A673 (cell line): Measurements from ENCODE around the gene CHMP2A. TPM values are rescaled to one million over a fixed set of nuclear protein-coding genes. Genes with fewer than 3 reads are reported as not detected.
"Not testable (repeated sequence)": the region's sequence is repeated elsewhere in the genome, so short reads cannot be mapped to it uniquely, and the experiment has no call there.

Source experiments
- BruUV-seq: library from RNA; stranded (reverse); fragments of 400-500 nt; replicated peaks from 2 replicates; lab custom pipeline; 2021; lab: Mats Ljungman, UMichigan
- CTCF ChIA-PET: fragments of 300-600 bp; sonication (Branson Sonifier 250); formaldehyde crosslinking; loops from one replicate; lab custom pipeline; 2022; ENCODE audit warnings: antibody characterized with exemption; lab: Charles Lee
- POLR2A ChIA-PET: fragments of 300-600 bp; sonication (Branson Sonifier 250); formaldehyde crosslinking; loops from one replicate; lab custom pipeline; 2022; ENCODE audit warnings: antibody characterized with exemption; ENCODE audit not compliant: low non-redundant PET; lab: Charles Lee
- DNase-seq: peaks from one replicate; pipeline ENCODE4 v3.0.0-alpha.2; 2015; ENCODE audit warnings: low spot score
- H3K27ac ChIP-seq: fragments of 200-600 bp; sonication (generic); 2 replicates; pipeline ENCODE4 v1.5.1; 2016; ENCODE audit warnings: mixed run types, low read depth, mild to moderate bottlenecking, mixed read lengths, antibody characterized with exemption, low read length; ENCODE audit not compliant: poor library complexity, severe bottlenecking
- H3K27me3 ChIP-seq: fragments of 200-600 bp; sonication (generic); replicated peaks from 2 replicates; pipeline ENCODE4 v1.6.1; 2017; ENCODE audit warnings: mixed run types, low read depth, mild to moderate bottlenecking, mixed read lengths, antibody characterized with exemption, low read length; ENCODE audit not compliant: insufficient read depth, poor library complexity
- H3K36me3 ChIP-seq: fragments of 200-600 bp; sonication (generic); 2 replicates; pipeline ENCODE4 v1.6.1; 2016; ENCODE audit warnings: mixed run types, mild to moderate bottlenecking, mixed read lengths, antibody characterized with exemption, low read length; ENCODE audit not compliant: insufficient read depth, poor library complexity, severe bottlenecking
- H3K4me1 ChIP-seq: fragments of 200-600 bp; sonication (generic); 2 replicates; pipeline ENCODE4 v1.6.1; 2017; ENCODE audit warnings: mixed run types, mild to moderate bottlenecking, mixed read lengths, antibody characterized with exemption, low read length; ENCODE audit not compliant: insufficient read depth, poor library complexity, severe bottlenecking
- H3K4me3 ChIP-seq: fragments of 200-600 bp; sonication (generic); 2 replicates; pipeline ENCODE4 v1.5.1; 2016; ENCODE audit warnings: low read depth, mixed run types, mild to moderate bottlenecking, mixed read lengths, low read length; ENCODE audit not compliant: poor library complexity, severe bottlenecking
- H3K9me3 ChIP-seq: fragments of 200-600 bp; sonication (generic); 2 replicates; pipeline ENCODE4 v1.6.1; 2016; ENCODE audit warnings: mixed run types, low read depth, mild to moderate bottlenecking, mixed read lengths, antibody characterized with exemption, low read length; ENCODE audit not compliant: poor library complexity, severe bottlenecking
- CTCF ChIP-seq: fragments of 300-800, 200-600 bp; sonication (generic); conservative IDR thresholded peaks from 2 replicates; pipeline ENCODE4 v1.5.1; 2017; ENCODE audit warnings: low read depth, mild to moderate bottlenecking, antibody characterized with exemption, low read length, moderate library complexity, mixed read lengths
- EZH2 ChIP-seq: fragments of 200-600 bp; sonication (generic); IDR thresholded peaks from 2 replicates; pipeline ENCODE4 v1.6.1; 2017; ENCODE audit warnings: borderline replicate concordance, low read depth, mild to moderate bottlenecking, mixed read lengths, antibody characterized with exemption, low read length; ENCODE audit not compliant: poor library complexity, severe bottlenecking
- intact Hi-C: fragments of 100-400 bp; cut with micrococcal nuclease; formaldehyde crosslinking; loops from one replicate; pipeline ENCODE4 v1.10.0; 2022; ENCODE audit not compliant: unreplicated experiment
- total RNA-seq: library from RNA; stranded (reverse); gene quantifications from 2 replicates; pipeline ENCODE4 v1.2.3, GENCODE V29; 2021

Gene CHMP2A
- total RNA-seq, 1 experiment from 2014 or later: 57.6 TPM

DNA sequence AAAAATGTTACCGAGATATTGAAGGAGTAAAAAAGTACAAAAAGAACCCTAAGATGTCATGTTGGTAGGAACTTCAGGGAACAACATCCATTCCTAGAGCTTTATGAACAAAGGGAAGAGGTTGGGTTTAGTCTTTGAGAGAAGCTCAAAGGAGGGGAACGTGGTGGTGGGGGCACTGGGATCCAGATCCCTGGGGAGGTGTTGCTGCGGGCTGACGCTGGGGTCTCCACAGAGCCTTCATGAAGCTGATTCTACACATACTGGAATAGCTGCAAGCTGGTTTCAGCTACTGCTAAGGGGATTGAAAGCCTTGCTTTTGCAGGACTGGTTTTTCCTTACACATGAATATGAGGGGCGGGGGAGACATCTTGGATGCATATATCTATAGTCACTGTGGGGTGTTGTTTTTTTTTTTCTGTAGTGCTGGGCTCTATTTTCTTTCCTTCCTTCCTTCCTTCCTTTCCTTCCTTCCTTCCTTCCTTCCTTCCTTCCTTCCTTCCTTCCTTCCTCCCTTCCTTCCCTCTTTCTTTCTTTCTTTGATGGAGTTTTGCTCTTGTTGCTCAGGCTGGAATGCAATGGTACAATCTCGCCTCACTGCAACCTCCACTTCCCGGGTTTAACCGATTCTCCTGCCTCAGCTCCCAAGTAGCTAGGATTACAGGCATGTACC, 24.7 kb upstream of the CHMP2A start:
- peak; percentile 49 for DNase-seq
- intact Hi-C loops: no loop called here
- POLR2A ChIA-PET: no interaction called here
- Histone ChIP-seq H3K4me3 (no peak overlapping the region), H3K27me3 (no peaks in the 10 kb centered on the region), H3K4me1 (peaks cover 13% of the 10 kb centered on the region), H3K27ac (peak overlapping the region; percentile 75), H3K9me3 (no peaks in the 10 kb centered on the region), H3K36me3 (peaks cover 19% of the 10 kb centered on the region)
- CTCF ChIA-PET: no interaction called here
- no peak for TF ChIP-seq CTCF
- TF ChIP-seq EZH2: no peak
- BruUV-seq: no TSS peak

DNA sequence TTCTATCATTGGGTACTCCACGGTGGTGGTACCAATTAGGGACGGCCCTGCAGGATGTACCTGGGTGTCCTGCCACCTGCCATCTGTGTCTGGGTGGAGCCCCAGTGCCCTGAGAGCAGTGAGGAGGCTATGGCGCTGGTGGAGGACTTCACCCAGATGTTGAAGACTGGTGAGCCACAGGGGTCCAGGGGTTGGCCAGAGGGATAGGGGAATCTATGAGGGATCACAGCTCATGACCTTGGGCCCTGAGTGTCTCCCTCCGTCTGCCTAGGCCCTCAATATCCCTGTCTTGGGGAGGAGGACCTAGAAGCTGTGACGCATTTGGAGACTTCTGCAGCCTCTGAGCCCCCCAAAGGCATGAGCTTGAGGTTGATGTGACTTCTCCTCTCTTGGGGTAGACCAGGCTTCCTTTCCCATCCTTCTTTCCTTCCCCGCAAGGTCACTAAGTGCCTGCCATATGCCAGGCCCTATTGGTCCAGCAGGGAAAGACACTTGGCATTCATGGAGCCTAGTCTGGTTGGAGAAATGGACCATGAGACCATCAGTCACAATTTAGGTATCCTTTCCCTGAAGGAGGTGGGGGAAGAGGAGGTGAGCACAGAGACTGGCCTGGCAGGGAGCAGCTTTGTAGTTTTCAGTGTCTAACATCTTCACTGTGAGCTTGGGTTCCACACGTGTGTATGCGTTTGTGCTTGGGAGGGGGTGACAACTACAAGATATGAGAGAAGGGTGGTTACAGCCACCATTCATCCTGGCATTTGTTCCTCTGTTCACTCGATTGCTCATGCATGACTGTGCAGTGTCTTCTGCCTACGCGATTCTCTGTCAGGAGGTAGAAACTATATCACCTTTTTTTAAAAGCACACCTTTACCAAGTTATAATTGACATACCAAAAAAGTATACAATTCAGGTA, 23.4 kb upstream of the CHMP2A start:
- H3K36me3 ChIP-seq: peaks cover 13% of the 10 kb centered on the region
- intact Hi-C loops: no loop called here
- ChIA-PET CTCF (no interaction called here), POLR2A (interaction anchor here (0.9 kb wide), 1 partner anchor 1228 kb away, joined by 3 read pairs; no protein-coding TSS in a partner anchor)
- H3K4me3 ChIP-seq: no peak overlapping the region
- no peak for TF ChIP-seq EZH2
- no peak for TF ChIP-seq CTCF
- H3K27ac ChIP-seq: peak overlapping the region; percentile 75
- H3K4me1 ChIP-seq: peaks cover 17% of the 10 kb centered on the region
- H3K9me3 ChIP-seq: no peaks in the 10 kb centered on the region
- no TSS peak for BruUV-seq
- H3K27me3 ChIP-seq: no peaks in the 10 kb centered on the region
- no peak for DNase-seq

DNA sequence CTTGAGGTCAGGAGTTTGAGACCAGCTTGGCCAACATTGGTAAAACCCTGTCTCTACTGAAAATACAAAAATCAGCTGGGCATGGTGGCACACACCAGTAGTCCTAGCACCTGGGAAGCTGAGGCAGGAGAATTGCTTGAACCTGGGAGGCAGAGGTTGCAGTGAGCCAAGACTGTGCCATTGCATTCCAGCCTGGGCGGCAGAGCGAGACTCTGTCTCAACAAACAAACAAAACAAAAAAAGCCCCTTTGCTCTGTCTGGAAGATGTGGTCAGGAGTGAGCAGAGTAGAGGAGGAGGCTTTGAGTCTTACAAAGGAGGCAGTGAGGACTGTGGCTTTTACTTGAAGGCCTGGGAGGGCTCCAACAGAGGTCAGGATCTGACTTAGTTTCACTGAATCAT, 22.7 kb upstream of the CHMP2A start:
- H3K36me3 ChIP-seq, BruUV-seq, H3K9me3 ChIP-seq, DNase-seq, H3K4me3 ChIP-seq, H3K27me3 ChIP-seq, CTCF ChIA-PET, intact Hi-C loops, H3K27ac ChIP-seq, POLR2A ChIA-PET: not testable (repeated sequence)
- peaks cover 17% of the 10 kb centered on the region for H3K4me1 ChIP-seq
